H9 (cell line): ENCODE results near the gene SPOCD1. TPM values are rescaled to one million over a fixed set of nuclear protein-coding genes. Genes with fewer than 3 reads are reported as not detected.

Experiments used
- DNase-seq: peaks from one replicate; pipeline ENCODE4 v3.0.0-alpha.2; 2017
- H2AFZ ChIP-seq: one replicate; pipeline ENCODE4 v1.6.1; 2013; ENCODE audit warnings: mild to moderate bottlenecking, low read length, control low read depth, moderate library complexity
- H2AK5ac ChIP-seq: 2 replicates; pipeline ENCODE4 v1.6.1; 2013; ENCODE audit warnings: low read length, control low read depth, mixed read lengths; ENCODE audit not compliant: insufficient read length
- H2BK120ac ChIP-seq: one replicate; pipeline ENCODE4 v1.6.1; 2013; ENCODE audit warnings: low read depth, mild to moderate bottlenecking, low read length, control low read depth, inconsistent platforms; ENCODE audit not compliant: poor library complexity, severe bottlenecking
- H2BK12ac ChIP-seq: 2 replicates; pipeline ENCODE4 v1.6.1; 2013; ENCODE audit warnings: low read length, control low read depth, mixed read lengths, low read depth; ENCODE audit not compliant: insufficient read length
- H2BK15ac ChIP-seq: 2 replicates; pipeline ENCODE4 v1.6.1; 2013; ENCODE audit warnings: low read depth, low read length, control low read depth
- H2BK20ac ChIP-seq: one replicate; pipeline ENCODE4 v1.6.1; 2013; ENCODE audit warnings: low read depth, mild to moderate bottlenecking, low read length, control low read depth, inconsistent platforms; ENCODE audit not compliant: poor library complexity, severe bottlenecking
- H2BK5ac ChIP-seq: 2 replicates; pipeline ENCODE4 v1.6.1; 2013; ENCODE audit warnings: low read length, control low read depth, mixed read lengths; ENCODE audit not compliant: insufficient read length
- H3K14ac ChIP-seq: 2 replicates; pipeline ENCODE4 v1.6.1; 2013; ENCODE audit warnings: low read length, control low read depth; ENCODE audit not compliant: insufficient read depth
- H3K18ac ChIP-seq: 2 replicates; pipeline ENCODE4 v1.6.1; 2013; ENCODE audit warnings: low read depth, mild to moderate bottlenecking, mixed read lengths, low read length, control low read depth; ENCODE audit not compliant: insufficient read length
- H3K23ac ChIP-seq: 2 replicates; pipeline ENCODE4 v1.6.1; 2013; ENCODE audit warnings: low read length, control low read depth, mixed read lengths, low read depth; ENCODE audit not compliant: insufficient read length
- H3K23me2 ChIP-seq: 2 replicates; pipeline ENCODE4 v1.6.1; 2013; ENCODE audit warnings: low read depth, mild to moderate bottlenecking, mixed read lengths, low read length, control low read depth; ENCODE audit not compliant: insufficient read length, poor library complexity, severe bottlenecking
- H3K27ac ChIP-seq: 2 replicates; pipeline ENCODE4 v1.5.1; 2013; ENCODE audit warnings: low read length, control low read depth, mixed read lengths, low read depth; ENCODE audit not compliant: insufficient read length
- H3K27me3 ChIP-seq: 2 replicates; pipeline ENCODE4 v1.6.1; 2013; ENCODE audit warnings: low read length, control low read depth, inconsistent platforms; ENCODE audit not compliant: insufficient read depth
- H3K4ac ChIP-seq: 2 replicates; pipeline ENCODE4 v1.6.1; 2013; ENCODE audit warnings: low read depth, mild to moderate bottlenecking, control low read depth, inconsistent platforms, low read length, moderate library complexity
- H3K4me1 ChIP-seq: 2 replicates; pipeline ENCODE4 v1.6.1; 2013; ENCODE audit warnings: low read length, control low read depth, inconsistent platforms; ENCODE audit not compliant: insufficient read depth
- H3K4me2 ChIP-seq: 2 replicates; pipeline ENCODE4 v1.6.1; 2013; ENCODE audit warnings: low read length, control low read depth, mixed read lengths; ENCODE audit not compliant: insufficient read length, insufficient read depth
- H3K56ac ChIP-seq: 2 replicates; pipeline ENCODE4 v1.6.1; 2013; ENCODE audit warnings: low read depth, mild to moderate bottlenecking, mixed read lengths, low read length, control low read depth; ENCODE audit not compliant: insufficient read length
- H3K79me1 ChIP-seq: 2 replicates; pipeline ENCODE4 v1.6.1; 2013; ENCODE audit warnings: low read depth, mild to moderate bottlenecking, moderate library complexity, low read length, control low read depth, inconsistent platforms; ENCODE audit not compliant: insufficient read depth, poor library complexity, severe bottlenecking
- H3K79me2 ChIP-seq: 2 replicates; pipeline ENCODE4 v1.6.1; 2013; ENCODE audit warnings: low read length, control low read depth, inconsistent platforms; ENCODE audit not compliant: insufficient read depth
- H3K9ac ChIP-seq: 2 replicates; pipeline ENCODE4 v1.6.1; 2013; ENCODE audit warnings: low read length, control low read depth, mixed read lengths; ENCODE audit not compliant: insufficient read length; ENCODE audit errors: extremely low read depth
- H3K9me3 ChIP-seq: one replicate; pipeline ENCODE4 v1.6.1; 2013; ENCODE audit warnings: low read depth, low read length, inconsistent platforms; ENCODE audit not compliant: control insufficient read depth
- H3T11ph ChIP-seq: one replicate; pipeline ENCODE4 v1.6.1; 2013; ENCODE audit warnings: mild to moderate bottlenecking, low read length, control low read depth, inconsistent platforms
- H4K20me1 ChIP-seq: one replicate; pipeline ENCODE4 v1.6.1; 2013; ENCODE audit not compliant: control insufficient read depth, insufficient read length, insufficient read depth
- H4K5ac ChIP-seq: 2 replicates; pipeline ENCODE4 v1.6.1; 2013; ENCODE audit warnings: low read depth, mild to moderate bottlenecking, mixed read lengths, low read length, control low read depth; ENCODE audit not compliant: insufficient read length
- H4K8ac ChIP-seq: replicated peaks from 2 replicates; pipeline ENCODE4 v1.6.1; 2013; ENCODE audit warnings: low read length, control low read depth, mixed read lengths, low read depth; ENCODE audit not compliant: insufficient read length
- H4K91ac ChIP-seq: 2 replicates; pipeline ENCODE4 v1.6.1; 2013; ENCODE audit warnings: low read depth, mild to moderate bottlenecking, moderate library complexity, mixed read lengths, low read length, control low read depth; ENCODE audit not compliant: insufficient read length
- H3K27ac Mint-ChIP-seq, 3 experiments: 2 replicates in 2 of 3; 3 replicates in 1 of 3; pipeline ENCODE4 v1.8.0; 2020 to 2021; ENCODE audit warnings: mixed read lengths in 3 of 3, mild to moderate bottlenecking in 1 of 3, moderate library complexity in 1 of 3
- H3K27me3 Mint-ChIP-seq: 2 replicates; pipeline ENCODE4 v1.8.0; 2021; ENCODE audit warnings: low read depth, mild to moderate bottlenecking, moderate library complexity, mixed read lengths
- H3K36me3 Mint-ChIP-seq, 3 experiments: 2 replicates in 2 of 3; 3 replicates in 1 of 3; pipeline ENCODE4 v1.8.0; 2020 to 2021; ENCODE audit warnings: low read depth in 3 of 3, mixed read lengths in 3 of 3; ENCODE audit not compliant: insufficient read depth in 1 of 3
- H3K4me1 Mint-ChIP-seq, 2 experiments: 2 replicates each; pipeline ENCODE4 v1.8.0; 2020; ENCODE audit warnings: mixed read lengths in 2 of 2
- H3K4me3 Mint-ChIP-seq, 2 experiments: 2 replicates in 1 of 2; 3 replicates in 1 of 2; pipeline ENCODE4 v1.8.0; 2020 to 2021; ENCODE audit warnings: mild to moderate bottlenecking in 2 of 2, mixed read lengths in 2 of 2, moderate library complexity in 1 of 2
- H3K9me3 Mint-ChIP-seq, 2 experiments: 2 replicates in 1 of 2; 3 replicates in 1 of 2; pipeline ENCODE4 v1.8.0; 2020; ENCODE audit warnings: mild to moderate bottlenecking in 2 of 2, mixed read lengths in 2 of 2, moderate library complexity in 1 of 2
- WGBS: extraction: QIAGEN DNeasy Blood & Tissue Kit; methylation state at CpG from one replicate; pipeline ENCODE4 v1.1.7; 2013; ENCODE audit warnings: missing lambda C conversion rate, low lambda C conversion rate, mixed read lengths; ENCODE audit not compliant: insufficient read length; ENCODE audit errors: extremely low coverage; 5-methylcytosine and 5-hydroxymethylcytosine counted together
- total RNA-seq: library from RNA; stranded (reverse); gene quantifications from 2 replicates; pipeline ENCODE4 v1.2.1, GENCODE V29; 2021
- TF ChIP-seq, protein P1 (sequence below): fragments of 200-600 bp; sonication (generic); conservative IDR thresholded peaks from 3 replicates; pipeline ENCODE4 v1.8.0; 2021; ENCODE audit warnings: antibody characterized with exemption, mild to moderate bottlenecking

SPOCD1 gene
- total RNA-seq, 1 experiment from 2014 or later: 1.5 TPM

GRCh38 chr1:31752258-31752657, 63.6 kb downstream of the SPOCD1 start:
- no CpG with 5 or more reads among the region's 7 CpGs for WGBS
- no peaks in the 10 kb centered on the region for H3K23me2 ChIP-seq
- H3K27ac ChIP-seq: no peak overlapping the region
- no peak overlapping the region for H4K91ac ChIP-seq
- H3K9me3 ChIP-seq: no peaks in the 10 kb centered on the region
- H3K14ac ChIP-seq: no peak overlapping the region; the same call in 1 of the 2 replicates
- H3K23ac ChIP-seq: no peak overlapping the region
- H3K36me3 Mint-ChIP-seq: no peaks in the 10 kb centered on the region
- peaks cover 32 to 36% of the 10 kb centered on the region in 2 experiments for H3K4me1 Mint-ChIP-seq
- H3K79me2 ChIP-seq: no peaks in the 10 kb centered on the region
- no peak overlapping the region for H2BK20ac ChIP-seq
- peak overlapping the region in 2 of 3 experiments; percentile 41 to 70; a peak in 4 of 7 replicates for H3K27ac Mint-ChIP-seq
- H3K4ac ChIP-seq: no peak overlapping the region
- H3K27me3 Mint-ChIP-seq: 0 out of 2 replicates have a peak, but pooled peaks cover 2% of the 10 kb centered on the region
- no peak overlapping the region for H2BK12ac ChIP-seq
- no peak overlapping the region for H3K4me2 ChIP-seq
- no peak overlapping the region for H4K8ac ChIP-seq
- TF ChIP-seq, protein P1, sequence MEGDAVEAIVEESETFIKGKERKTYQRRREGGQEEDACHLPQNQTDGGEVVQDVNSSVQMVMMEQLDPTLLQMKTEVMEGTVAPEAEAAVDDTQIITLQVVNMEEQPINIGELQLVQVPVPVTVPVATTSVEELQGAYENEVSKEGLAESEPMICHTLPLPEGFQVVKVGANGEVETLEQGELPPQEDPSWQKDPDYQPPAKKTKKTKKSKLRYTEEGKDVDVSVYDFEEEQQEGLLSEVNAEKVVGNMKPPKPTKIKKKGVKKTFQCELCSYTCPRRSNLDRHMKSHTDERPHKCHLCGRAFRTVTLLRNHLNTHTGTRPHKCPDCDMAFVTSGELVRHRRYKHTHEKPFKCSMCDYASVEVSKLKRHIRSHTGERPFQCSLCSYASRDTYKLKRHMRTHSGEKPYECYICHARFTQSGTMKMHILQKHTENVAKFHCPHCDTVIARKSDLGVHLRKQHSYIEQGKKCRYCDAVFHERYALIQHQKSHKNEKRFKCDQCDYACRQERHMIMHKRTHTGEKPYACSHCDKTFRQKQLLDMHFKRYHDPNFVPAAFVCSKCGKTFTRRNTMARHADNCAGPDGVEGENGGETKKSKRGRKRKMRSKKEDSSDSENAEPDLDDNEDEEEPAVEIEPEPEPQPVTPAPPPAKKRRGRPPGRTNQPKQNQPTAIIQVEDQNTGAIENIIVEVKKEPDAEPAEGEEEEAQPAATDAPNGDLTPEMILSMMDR: no peak
- H2AK5ac ChIP-seq: no peak overlapping the region
- H4K20me1 ChIP-seq: no peaks in the 10 kb centered on the region
- H4K5ac ChIP-seq: no peak overlapping the region
- no peak overlapping the region for H2AFZ ChIP-seq
- no peak overlapping the region for H3K9ac ChIP-seq
- H3K27me3 ChIP-seq: no peaks in the 10 kb centered on the region
- H2BK5ac ChIP-seq: no peak overlapping the region
- peak overlapping the region in 1 of 2 experiments; percentile 18; a peak in 1 of 5 replicates for H3K4me3 Mint-ChIP-seq
- H3T11ph ChIP-seq: no peak overlapping the region
- H3K79me1 ChIP-seq: no peaks in the 10 kb centered on the region
- no peak overlapping the region for H3K56ac ChIP-seq
- no peak for DNase-seq
- H2BK120ac ChIP-seq: no peak overlapping the region
- no peak overlapping the region for H2BK15ac ChIP-seq
- H3K18ac ChIP-seq: no peak overlapping the region
- peaks cover 7% of the 10 kb centered on the region; the same call in 1 of the 2 replicates for H3K4me1 ChIP-seq
- H3K9me3 Mint-ChIP-seq: no peaks in the 10 kb centered on the region; a peak in 1 of 5 replicates
